Neutrophil (primary cell): Measurements from ENCODE around the gene RSPO4.

Experiments
- H3K27ac ChIP-seq: fragments of 200-600 bp; sonication (generic); 2 replicates; pipeline ENCODE4 v1.5.1; 2016; ENCODE audit warnings: mild to moderate bottlenecking, moderate library complexity
- H3K27me3 ChIP-seq: fragments of 200-600 bp; sonication (generic); 2 replicates; pipeline ENCODE4 v1.6.0; 2016; ENCODE audit warnings: mild to moderate bottlenecking
- H3K36me3 ChIP-seq: fragments of 200-600 bp; sonication (generic); 2 replicates; pipeline ENCODE4 v1.5.1; 2017
- H3K4me1 ChIP-seq, 2 experiments: fragments of 200-600 bp in 1 of 2; sonication (generic) in 1 of 2; 1 replicate in 1 of 2; 2 replicates in 1 of 2; pipeline versions ENCODE4 v1.5.1 to v1.6.1; 2013 to 2016; ENCODE audit warnings: low read depth in 1 of 2, low read length in 1 of 2, mild to moderate bottlenecking in 1 of 2, moderate library complexity in 1 of 2; ENCODE audit not compliant: control insufficient read depth in 1 of 2, insufficient read depth in 1 of 2
- H3K4me3 ChIP-seq, 2 experiments: fragments of 200-600 bp in 1 of 2; sonication (generic) in 1 of 2; 1 replicate in 1 of 2; 2 replicates in 1 of 2; pipeline ENCODE4 v1.5.1; 2013 to 2016; ENCODE audit warnings: low read depth in 1 of 2, low read length in 1 of 2, mild to moderate bottlenecking in 1 of 2, moderate library complexity in 1 of 2
- H3K9me3 ChIP-seq: fragments of 200-600 bp; sonication (generic); 2 replicates; pipeline ENCODE4 v1.5.1; 2016
- CTCF ChIP-seq: fragments of 200-600 bp; sonication (generic); IDR thresholded peaks from 2 replicates; pipeline ENCODE4 v1.5.1; 2016; ENCODE audit warnings: antibody characterized with exemption

The RSPO4 gene

GRCh38 chr20:965956-966355 lies 36.2 kb downstream of the RSPO4 start:
- TF ChIP-seq CTCF: no peak

GRCh38 chr20:963795-964194 lies 38.3 kb downstream of the RSPO4 start:
- Histone ChIP-seq H3K4me3 (no peak overlapping the region), H3K27ac (no peak overlapping the region), H3K4me1 (no peaks in the 10 kb centered on the region), H3K9me3 (no peaks in the 10 kb centered on the region), H3K27me3 (peaks cover 25% of the 10 kb centered on the region), H3K36me3 (no peaks in the 10 kb centered on the region)
- TF ChIP-seq CTCF: no peak

More at GRCh38 chr20:965956-966355, 36.2 kb downstream of the RSPO4 start:
- Histone ChIP-seq H3K36me3 (no peaks in the 10 kb centered on the region), H3K9me3 (no peaks in the 10 kb centered on the region), H3K4me3 (no peak overlapping the region), H3K27me3 (peaks cover 21% of the 10 kb centered on the region), H3K4me1 (no peaks in the 10 kb centered on the region), H3K27ac (no peak overlapping the region)

DNA sequence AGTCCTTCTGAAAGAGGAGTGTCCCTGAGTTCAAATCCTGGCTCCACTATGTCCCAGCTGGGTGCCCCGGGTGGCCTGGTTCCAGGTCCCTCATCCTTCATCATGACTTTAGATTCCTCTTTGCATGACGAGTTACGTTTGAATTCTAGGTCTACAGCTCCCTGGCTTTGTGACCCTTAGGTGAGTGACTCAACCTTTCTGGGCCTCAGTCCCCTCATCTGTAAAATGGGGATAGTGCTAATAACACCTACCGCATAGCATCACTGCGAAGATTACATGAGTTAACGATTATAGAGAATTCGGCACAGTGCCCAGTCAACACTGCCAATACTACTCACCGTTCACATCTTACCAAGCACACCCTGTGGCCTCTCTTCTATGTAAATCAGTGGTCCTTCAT lies 39.4 kb downstream of the RSPO4 start:
- no peak overlapping the region for H3K27ac ChIP-seq
- no peaks in the 10 kb centered on the region for H3K36me3 ChIP-seq
- peaks cover 21% of the 10 kb centered on the region for H3K27me3 ChIP-seq
- TF ChIP-seq CTCF: no peak
- H3K9me3 ChIP-seq: no peaks in the 10 kb centered on the region
- H3K4me1 ChIP-seq: no peaks in the 10 kb centered on the region
- no peak overlapping the region for H3K4me3 ChIP-seq

DNA sequence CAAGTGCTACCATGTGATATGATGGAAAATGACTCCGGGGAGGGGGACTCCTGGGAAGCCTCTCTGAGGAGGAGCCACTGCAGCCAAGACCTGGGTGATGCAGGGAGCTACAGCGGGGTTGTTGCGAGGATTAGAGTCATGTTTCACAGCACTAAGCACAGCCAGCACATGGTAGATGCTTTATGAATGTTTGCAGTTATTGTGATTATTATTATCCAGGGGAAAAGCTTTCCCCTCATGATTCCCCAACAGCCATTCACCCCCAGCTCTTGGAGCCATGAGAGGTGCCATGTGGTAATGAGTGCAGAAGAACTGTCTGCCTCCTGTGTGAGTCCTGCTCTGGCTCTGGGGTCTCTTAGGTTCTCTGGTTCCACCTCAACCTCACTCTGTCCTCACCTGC lies 39.9 kb downstream of the RSPO4 start:
- H3K4me3 ChIP-seq: no peak overlapping the region
- H3K27me3 ChIP-seq: peaks cover 24% of the 10 kb centered on the region
- no peaks in the 10 kb centered on the region for H3K36me3 ChIP-seq
- no peaks in the 10 kb centered on the region for H3K9me3 ChIP-seq
- TF ChIP-seq CTCF: no peak
- H3K4me1 ChIP-seq: no peaks in the 10 kb centered on the region
- H3K27ac ChIP-seq: no peak overlapping the region

DNA sequence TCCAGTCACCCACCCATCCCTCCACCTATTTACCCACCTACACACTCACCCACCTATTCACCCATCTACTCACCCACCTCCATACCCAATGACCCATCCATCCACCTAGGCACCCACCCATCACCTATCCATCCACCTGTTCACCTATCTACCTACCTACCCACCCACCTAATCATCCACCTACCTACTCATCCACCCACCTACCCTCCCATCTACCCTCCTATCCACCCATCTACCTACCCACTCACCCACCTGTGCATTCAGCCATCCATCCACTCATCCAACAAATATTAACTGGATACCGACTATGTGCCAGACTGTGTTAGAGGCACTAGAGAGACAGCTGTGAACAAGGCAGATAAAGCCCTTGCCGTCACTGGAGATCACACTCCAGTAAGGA lies 40.3 kb downstream of the RSPO4 start:
- H3K27me3 ChIP-seq: peaks cover 24% of the 10 kb centered on the region
- no peak for TF ChIP-seq CTCF
- no peaks in the 10 kb centered on the region for H3K36me3 ChIP-seq
- H3K4me3 ChIP-seq: no peak overlapping the region
- H3K9me3 ChIP-seq: no peaks in the 10 kb centered on the region
- H3K27ac ChIP-seq: no peak overlapping the region
- H3K4me1 ChIP-seq: no peaks in the 10 kb centered on the region
